ENCODE results near the gene HJURP.
"Not testable (repeated sequence)": the region's sequence is repeated elsewhere in the genome, so short reads cannot be mapped to it uniquely, and the experiment has no call there.

HJURP gene

GRCh38 chr2:233854241-233854981 lies at the start of gene HJURP:
Gene HJURP (minus strand): TSS chr2:233854535. CDS start chr2:233854500, 35 bp downstream.
- DNase-seq (ENCODE audit: low spot score) = peak; percentile 99

- no peak for DNase-seq (ENCODE audit: low spot score)
Observed at GRCh38 chr2:233901884-233902283, 47.5 kb upstream of the HJURP start.

GRCh38 chr2:233901367-233901766 lies 47.0 kb upstream of the HJURP start:
- no peak for DNase-seq (ENCODE audit: low spot score)

GRCh38 chr2:233896253-233896652 lies 41.9 kb upstream of the HJURP start:
- DNase-seq (ENCODE audit: low spot score) = not testable (repeated sequence)

- DNase-seq (ENCODE audit: low spot score) = no peak
Observed at GRCh38 chr2:233892793-233893192, 38.5 kb upstream of the HJURP start.

- no peak for DNase-seq (ENCODE audit: low spot score)
Observed at GRCh38 chr2:233882353-233882752, 28.0 kb upstream of the HJURP start.

GRCh38 chr2:233872125-233872524 lies 17.8 kb upstream of the HJURP start:
- not testable (repeated sequence) for DNase-seq (ENCODE audit: low spot score)

GRCh38 chr2:233871432-233871831 lies 17.1 kb upstream of the HJURP start:
- no peak for DNase-seq (ENCODE audit: low spot score)

- DNase-seq (ENCODE audit: low spot score) = no peak
Observed at GRCh38 chr2:233867993-233868532, 13.7 kb upstream of the HJURP start, which contains the start of gene MSL3B. Gene MSL3B (minus strand): TSS chr2:233868386.

GRCh38 chr2:233866479-233866878 lies 12.1 kb upstream of the HJURP start:
- no peak for DNase-seq (ENCODE audit: low spot score)

GRCh38 chr2:233865838-233866237 lies 11.5 kb upstream of the HJURP start:
- peak; percentile 42 for DNase-seq (ENCODE audit: low spot score)

- no peak for DNase-seq (ENCODE audit: low spot score)
Observed at GRCh38 chr2:233862261-233862768, 8.0 kb upstream of the HJURP start.

GRCh38 chr2:233858331-233858730 lies 4.0 kb upstream of the HJURP start:
- no peak for DNase-seq (ENCODE audit: low spot score)

- peak; percentile 59 for DNase-seq (ENCODE audit: low spot score)
Observed at GRCh38 chr2:233857511-233858141, 3.3 kb upstream of the HJURP start.

GRCh38 chr2:233856184-233856583 lies 1.8 kb upstream of the HJURP start:
- DNase-seq (ENCODE audit: low spot score) = no peak

- no peak for DNase-seq (ENCODE audit: low spot score)
Observed at GRCh38 chr2:233855345-233855744, 1.0 kb upstream of the HJURP start.

- DNase-seq (ENCODE audit: low spot score) = no peak
Observed at GRCh38 chr2:233853883-233854240, 473 bp downstream of the HJURP start.

- DNase-seq (ENCODE audit: low spot score) = no peak
Observed at GRCh38 chr2:233853353-233853752, 982 bp downstream of the HJURP start.

GRCh38 chr2:233852056-233852455 lies 2.3 kb downstream of the HJURP start:
- no peak for DNase-seq (ENCODE audit: low spot score)

- DNase-seq (ENCODE audit: low spot score) = no peak
Observed at GRCh38 chr2:233851169-233851568, 3.2 kb downstream of the HJURP start.

- no peak for DNase-seq (ENCODE audit: low spot score)
Observed at GRCh38 chr2:233850745-233851144, 3.6 kb downstream of the HJURP start.

- DNase-seq (ENCODE audit: low spot score) = no peak
Observed at GRCh38 chr2:233849607-233850271, 4.6 kb downstream of the HJURP start.

- no peak for DNase-seq (ENCODE audit: low spot score)
Observed at GRCh38 chr2:233848276-233848675, 6.1 kb downstream of the HJURP start.

All from HuH-7 (cell line).